HG02885 (cell line): Measurements from ENCODE around the gene RABAC1.
A peak's percentile ranks its signal among the peaks of the same experiment; 100 is the strongest.
"Not testable (repeated sequence)": the region's sequence is repeated elsewhere in the genome, so short reads cannot be mapped to it uniquely, and the experiment has no call there.

Source experiments
- ATAC-seq: cut with Tn5 transposase; IDR thresholded peaks from one replicate; pipeline ENCODE4 v1.9.1; 2021; ENCODE audit warnings: mild to moderate bottlenecking; ENCODE audit not compliant: unreplicated experiment, poor library complexity

Gene RABAC1

DNA sequence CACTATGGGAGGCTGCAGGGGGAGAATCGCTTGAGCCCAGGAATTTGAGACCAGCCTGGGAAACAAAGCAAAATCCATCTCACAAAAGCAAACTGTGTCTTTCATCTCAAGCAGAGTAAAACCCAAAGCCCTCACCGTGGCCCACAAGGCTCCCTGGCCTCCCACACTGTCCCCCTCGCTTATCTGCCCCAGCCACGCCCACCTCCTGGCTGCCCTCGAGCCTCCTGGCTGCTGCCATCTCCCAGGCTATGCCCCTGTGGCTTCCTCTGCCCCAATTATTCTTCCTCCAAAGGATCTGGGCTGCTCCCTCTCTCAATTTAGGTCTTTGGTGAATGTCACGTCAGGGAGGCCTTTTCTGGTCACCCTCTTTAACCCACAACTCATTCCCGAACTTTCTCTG, 3.6 kb downstream of the RABAC1 start:
- no peak for ATAC-seq

DNA sequence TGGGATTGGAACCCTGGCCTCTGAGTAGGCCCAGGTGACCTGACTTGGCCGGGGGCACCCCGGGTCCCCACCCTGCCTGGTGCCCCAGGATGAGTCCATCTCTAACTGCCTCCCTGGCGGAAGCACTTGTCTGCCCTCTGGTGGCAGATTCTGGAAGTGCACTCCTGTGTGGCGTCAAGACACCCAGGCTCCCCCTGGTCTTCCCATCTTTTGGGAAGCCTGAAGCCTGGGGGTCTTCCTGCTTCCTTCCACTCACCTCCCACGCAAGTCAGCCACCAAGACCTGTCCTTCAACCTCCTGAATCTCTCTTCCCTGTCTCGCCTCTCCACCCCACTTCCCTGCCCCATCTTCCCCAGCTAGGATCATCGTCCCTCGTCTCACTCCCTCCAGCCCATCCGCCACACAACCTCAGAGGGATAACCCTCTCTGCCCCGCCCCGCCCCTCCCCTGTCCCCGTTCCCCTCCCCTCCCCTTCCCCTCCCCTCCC, 7.4 kb downstream of the RABAC1 start:
- no peak for ATAC-seq

DNA sequence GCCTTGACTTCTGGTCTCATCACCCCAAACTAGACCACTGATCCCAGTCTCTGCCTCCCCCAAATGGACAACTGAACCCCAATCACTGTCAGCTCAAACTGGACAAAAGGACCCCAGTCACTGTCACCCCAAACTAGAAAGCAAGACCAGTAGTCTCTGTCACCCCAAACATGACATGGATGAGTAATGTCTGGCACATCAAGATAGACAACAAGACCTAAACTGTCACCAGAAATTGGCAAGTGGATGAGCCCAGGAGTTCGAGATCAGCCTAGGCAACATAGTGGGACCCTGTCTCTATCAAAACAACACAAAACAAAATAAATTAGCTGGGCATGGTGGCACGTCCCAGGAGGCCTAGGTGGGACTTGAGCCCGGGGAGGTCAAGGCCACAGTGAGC, 12.0 kb downstream of the RABAC1 start:
- no peak for ATAC-seq

DNA sequence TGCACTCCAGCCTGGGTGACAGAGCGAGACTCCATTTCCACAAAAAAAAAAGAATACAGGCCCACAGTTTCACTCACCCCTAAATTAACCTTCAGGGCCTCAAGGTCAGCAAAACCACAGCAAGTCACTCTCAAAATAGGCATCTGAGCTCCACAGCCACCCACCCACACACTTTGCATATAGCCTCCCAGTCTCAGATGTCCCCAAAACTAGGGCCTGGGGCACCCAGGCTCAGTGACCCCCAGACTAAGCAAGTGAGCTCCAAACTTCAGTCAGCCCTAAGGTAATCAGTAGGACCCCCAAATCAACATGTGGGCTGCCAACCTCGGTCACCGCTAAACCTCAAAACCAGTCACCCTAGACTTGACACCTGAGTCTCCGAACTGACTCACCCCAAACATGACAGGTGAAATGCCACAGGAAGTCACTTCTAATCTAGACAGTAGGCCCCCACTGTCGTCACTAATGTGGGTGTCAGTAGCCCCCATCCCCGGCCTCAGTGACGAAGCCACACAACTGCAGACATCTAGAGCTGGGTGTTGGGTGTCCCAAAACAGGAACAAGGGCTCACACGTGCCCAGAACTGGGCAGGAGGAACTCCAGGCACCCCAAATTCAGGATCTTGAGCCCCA, 13.9 kb downstream of the RABAC1 start:
- ATAC-seq: peak; percentile 79

DNA sequence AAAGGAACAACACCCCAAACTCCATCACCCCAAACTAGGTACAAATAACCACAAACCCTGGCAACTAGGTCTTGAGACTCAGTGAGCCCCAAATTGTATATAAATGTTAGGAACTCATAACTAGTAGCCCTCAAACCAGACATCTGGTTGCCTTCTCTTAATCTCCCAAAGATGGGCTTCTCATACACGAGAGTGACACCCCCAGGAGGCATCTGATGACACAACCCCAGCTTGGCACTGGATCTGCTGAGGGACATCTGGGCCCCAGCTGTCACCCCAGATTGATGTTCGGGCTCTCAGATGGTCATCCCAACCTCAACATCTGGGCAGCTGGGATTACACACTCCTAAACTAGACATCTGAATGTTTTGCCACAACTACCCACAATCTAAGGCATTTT, 14.8 kb downstream of the RABAC1 start:
- no peak for ATAC-seq

DNA sequence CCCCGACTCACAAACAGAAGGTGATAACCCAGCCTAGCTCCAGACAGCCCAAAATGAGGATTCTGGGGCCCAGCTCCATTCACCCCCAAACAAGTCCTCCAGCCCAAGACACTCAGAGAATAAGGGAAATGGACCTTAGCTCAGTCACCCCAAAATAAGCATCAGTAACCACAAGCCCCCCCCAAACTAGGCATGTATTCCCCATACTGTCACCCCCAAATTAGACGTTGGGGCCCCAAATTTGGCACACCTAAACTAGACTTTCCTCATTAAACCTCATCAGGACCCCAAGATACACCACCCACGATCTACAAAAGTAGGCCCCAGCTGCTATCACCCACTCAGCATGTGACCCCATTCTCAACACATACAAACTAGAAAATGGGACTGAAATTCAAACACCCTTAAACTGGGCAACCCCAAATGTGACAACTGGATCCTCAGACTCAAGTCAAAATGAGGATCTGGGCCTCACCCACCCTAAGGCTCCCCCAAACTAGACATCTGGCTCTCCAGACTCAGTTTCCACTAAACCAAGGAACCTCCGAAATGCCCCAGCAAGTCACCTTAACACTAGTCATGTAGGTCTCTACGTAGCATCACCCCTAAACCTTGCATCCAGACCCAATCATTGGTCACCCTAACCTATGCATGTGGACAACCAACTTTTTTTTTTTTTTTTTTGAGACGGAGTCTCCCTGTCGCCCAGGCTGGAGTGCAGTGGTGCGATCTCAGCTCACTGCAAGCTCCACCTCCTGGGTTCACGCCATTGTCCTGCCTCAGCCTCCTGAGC, 17.5 kb downstream of the RABAC1 start:
- no peak for ATAC-seq

DNA sequence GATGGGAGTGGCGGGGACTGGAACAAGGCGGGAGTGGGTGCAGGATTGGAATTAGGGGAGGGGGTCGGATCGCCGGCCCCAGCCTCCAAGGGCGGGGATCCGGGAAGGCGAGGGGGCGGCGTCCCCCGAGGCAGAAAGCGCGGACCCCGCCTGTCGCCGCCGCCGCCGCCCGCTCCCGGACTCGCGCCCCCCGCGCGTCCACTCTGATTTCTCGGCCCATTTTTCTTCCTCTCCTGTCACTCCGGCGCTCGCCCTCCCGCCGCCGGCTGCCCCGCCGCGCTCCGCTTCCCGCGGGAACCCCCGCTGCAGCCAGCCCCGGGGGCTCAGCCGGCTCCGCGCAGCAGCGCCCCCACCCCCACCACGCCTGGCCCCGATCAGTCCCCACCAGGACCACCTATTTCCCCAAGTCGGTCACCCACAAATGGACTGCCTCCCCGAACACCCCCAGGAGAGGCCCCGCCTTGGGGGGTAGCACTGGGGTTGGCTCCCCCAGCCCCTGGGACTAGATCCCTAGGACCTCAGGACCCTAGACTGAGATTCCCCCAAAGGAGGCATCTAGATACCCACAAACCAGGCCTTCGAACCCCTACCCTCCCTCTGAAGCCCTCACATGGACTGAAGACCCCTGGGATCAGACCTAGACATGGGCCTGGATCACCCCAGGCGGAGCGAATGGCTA, 18.3 kb downstream of the RABAC1 start:
- no peak for ATAC-seq

DNA sequence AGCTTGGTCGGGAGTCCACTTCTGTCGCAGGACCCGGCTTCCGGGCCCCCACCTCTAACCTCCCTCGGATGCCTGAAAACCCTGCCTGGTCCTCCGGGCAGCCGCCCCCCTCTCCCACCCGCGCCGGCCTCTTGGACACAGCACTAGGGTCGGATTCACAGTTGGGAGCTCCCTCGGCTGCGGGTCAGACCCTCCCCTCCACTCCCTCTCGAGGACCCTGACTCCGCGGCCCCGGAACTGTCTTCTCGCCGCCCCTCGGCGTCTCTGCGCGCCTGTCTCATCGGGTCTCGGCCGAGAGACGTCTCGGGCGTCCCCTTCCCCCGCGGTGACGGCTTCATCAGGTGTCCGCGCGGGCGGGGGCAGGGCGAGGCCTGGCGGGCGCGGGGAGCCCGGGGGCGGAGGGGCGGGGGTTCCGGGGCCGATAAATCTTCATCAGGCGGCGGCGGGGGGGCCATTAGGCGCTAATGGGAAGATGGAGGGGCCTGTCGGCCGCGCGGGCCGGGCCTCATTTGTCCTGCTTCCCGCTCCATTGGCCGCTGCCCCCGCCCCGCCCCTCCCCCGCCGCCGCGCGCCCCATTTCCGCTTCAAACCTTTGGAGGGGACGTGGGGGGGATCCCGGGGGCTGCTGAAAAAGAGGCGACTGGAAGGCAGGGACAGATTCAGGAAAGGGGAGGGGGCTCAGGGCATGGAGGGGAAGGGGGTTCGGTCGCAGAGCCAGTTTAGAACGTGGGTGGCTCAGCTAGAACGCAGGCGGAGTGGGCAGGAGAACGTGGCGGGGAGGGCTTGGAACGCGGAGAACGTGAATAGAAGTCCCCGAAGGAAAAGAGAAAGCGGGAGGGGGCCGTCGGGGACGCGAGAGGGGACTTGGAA, 19.0 kb downstream of the RABAC1 start:
- no peak for ATAC-seq

DNA sequence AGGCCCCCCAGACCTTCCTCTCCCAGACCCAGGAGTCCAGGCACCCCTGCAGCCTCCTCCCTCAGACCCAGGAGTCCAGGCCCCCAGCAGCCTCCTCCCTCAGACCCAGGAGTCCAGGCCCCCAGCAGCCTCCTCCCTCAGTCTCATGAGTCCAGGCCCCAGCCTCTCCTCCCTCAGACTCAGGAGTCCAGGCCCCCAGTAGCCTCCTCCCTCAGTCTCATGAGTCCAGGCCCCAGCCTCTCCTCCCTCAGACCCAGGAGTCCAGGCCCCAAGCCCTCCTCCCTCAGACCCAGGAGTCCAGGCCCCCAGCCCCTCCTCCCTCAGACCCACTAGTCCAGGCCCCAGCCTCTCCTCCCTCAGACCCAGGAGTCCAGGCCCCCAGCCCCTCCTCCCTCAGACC, 19.9 kb downstream of the RABAC1 start:
- ATAC-seq: not testable (repeated sequence)

DNA sequence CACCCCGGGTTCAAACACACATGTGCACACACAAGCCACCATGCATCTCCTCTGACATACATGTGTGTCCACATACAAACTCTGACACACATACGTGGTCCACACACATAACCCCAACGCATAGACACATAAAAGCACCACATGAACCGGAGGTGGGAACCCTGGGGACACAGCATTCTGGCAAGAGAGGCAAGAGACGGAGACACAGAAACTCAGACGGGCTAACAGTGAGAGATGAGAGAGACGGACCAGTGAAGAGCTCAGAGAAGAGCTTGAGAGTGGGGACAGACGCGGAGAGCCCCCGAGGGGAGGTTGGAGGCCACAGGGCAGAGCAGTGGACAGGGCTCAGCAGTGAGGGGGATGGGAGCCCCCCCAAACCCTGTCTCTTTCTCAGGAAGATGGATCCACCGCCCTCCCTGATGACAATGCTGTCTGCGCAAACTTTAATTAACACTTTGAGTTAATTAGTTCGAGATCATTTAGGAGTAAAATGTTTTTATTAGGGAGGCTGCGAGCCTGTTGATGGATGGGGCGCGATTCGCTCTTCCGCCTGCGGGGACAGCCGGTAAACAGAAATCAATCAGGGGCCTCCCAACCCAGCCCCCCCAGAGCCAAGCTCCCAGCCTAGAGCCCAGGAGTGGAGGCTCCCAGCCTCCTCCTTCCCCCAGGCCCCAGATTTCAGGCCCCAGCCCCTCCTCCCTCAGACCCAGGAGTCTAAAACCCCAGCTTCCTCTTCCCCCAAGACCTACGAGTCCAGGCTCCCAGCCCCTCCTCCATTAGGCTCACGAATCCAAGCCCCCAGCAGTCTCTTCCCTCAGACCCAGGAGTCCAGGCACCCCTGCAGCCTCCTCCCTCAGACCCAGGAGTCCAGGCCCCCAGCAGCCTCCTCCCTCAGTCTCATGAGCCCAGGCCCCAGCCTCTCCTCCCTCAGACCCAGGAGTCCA, 21.3 kb downstream of the RABAC1 start:
- ATAC-seq: no peak

DNA sequence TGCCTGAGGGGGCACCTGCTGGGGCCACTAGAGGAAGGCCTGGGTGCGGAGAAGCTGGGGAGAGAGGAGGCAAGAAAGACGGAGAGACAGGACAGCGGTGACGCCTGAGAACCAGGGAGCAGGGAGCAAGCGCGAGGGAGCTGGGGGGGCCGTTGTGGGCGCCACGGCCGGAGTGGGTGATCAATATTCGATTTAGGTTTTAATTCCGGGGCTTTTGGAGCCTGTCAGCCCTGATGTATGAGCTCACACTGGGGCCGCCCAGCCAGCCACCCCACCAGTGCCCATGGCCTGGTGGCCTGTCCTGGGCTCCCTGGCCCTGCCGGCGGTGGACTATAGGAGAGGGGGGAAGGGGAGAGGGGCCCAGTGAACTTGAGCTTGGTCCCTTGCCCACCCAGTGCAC, 22.2 kb downstream of the RABAC1 start:
- ATAC-seq: no peak

DNA sequence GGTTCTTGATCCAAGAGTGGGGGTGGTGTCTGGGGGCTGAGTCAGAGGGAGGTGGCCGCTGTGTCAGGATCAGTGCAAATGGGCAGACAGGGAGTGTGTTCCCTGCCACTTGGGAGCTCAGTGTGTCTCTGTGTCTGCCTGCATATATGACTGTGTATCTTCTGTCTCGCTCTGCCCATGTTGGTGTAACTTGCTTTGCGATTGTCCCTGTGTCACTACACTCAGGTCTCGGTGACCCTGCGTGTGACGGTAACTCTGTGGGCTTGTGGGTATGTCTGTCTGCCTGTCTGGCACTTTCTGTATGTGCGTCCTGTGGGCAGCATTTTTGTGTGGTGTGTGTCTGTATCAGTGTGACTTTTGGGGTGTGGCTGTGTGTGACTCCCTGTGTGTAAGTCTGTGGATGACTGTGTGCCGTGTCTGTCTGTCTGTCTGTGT, 22.7 kb downstream of the RABAC1 start:
- ATAC-seq: no peak

DNA sequence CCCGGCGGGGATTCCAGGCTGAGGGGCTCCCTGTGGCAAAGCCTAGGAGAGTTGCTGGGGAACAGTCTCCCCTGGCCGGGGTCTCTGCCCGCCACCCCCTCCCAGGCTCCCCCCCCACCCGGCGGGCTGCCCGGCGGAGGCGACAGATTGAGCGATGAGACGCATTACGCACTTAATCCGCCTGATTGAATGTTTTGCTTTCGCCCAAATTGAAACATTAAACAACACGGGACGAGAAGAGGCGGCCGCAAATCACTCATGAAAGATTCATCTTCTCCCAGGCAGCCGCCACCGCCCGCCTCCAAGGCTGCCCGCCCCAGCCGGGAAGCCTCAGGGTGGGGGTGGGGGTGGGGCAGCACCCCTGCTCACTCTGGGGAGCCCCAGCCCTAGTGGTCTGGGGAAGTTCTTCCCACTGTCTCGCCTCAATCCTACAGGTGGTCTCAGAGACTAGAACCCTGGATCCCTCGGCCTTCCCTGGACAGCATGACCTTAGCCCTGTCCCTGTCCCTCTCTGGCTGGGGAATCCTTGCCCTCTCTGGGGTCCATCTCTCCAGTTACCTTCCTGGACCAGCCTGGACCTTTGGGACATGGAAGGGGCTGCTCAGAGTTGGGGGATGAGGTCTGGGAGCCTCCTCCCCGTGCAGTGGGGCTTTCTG, 23.2 kb downstream of the RABAC1 start:
- no peak for ATAC-seq

DNA sequence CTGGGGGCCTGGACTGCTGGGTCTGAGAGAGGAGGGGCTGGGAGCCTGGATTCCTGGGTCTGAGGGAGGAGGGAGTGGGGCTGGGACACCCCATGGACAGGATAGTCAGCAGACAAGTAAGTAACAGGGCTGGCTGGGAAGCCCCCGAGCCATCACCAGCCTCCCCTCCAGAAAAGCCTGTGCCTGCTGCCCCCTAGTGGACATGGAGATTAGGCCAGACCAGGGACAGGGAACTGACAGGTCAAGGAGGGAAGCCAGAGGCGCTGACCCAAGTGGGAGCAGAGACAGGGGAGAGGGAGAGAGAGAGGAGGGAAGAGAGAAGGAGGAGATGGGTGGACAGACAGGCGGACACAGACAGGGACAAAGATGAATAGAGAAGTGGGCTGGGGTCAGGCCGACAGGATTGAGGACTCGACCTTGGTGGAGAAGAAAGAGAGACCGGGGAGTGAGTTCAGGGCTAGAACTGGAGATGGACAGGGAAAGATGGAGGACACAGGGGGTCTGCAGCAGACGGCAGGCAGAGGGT, 24.2 kb downstream of the RABAC1 start:
- ATAC-seq: no peak

DNA sequence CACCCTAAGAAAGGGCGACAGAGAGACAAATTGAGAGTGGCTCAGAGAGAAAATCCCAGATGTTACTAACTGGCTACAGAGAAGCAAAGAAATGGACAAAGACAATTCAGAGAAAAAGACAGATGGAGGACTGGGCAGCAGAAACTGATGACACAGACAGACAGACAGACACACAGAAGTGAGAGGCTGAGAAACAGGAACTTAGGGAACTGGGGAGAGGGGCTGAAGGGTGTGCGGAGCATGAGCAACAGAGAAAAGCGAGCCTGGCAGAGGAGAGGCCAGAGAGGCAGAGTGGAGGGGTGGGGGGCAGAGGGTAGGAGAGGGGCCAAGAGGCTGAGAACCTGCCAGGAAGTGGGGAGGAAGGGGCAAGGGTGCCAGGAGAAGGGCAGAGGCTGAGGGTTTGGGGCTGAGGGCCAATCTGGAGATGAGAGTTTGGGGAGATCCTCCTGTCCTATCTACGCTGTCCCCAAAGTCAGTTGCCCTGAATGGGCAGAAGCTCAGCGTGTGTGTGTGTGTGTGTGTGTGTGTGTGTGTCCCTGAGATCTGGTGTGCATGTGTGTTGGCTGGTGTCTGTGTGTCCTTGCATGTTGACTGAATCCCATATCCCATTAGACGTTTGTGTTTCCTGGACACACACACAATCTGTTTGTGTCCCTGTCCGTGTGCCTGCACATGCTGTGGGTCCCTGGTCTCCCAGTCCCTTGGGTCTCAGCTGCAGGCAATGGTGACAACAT, 25.3 kb downstream of the RABAC1 start:
- no peak for ATAC-seq

DNA sequence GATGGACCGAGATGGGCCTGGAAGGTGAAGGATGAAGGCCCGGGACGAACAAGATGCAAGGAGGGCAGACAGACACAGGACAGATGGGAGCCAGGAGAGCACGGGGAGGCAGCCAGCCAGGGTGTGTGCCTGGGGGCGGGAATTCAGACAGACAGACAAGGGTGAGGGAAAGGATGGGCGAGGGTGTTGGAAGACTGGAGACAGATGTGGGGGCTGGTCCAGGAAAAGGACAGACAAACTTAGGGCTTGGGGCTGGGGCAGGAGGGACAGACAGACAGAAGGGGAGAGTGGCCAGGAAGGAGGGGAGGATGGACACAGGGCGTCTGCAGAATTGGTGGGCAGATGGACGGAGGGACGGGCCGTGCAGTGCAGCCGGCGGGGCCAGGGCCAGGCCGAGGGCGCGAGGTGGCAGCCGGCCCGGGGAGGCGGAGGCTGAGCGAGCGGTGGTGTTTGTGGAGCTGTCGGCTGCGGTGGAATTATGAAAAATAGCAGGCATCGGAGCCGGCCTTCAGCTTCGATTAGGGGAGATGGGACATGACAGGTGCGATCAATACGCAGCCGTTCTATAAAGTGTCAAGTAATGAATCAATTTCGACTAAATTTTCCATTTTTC, 26.3 kb downstream of the RABAC1 start:
- ATAC-seq: no peak

DNA sequence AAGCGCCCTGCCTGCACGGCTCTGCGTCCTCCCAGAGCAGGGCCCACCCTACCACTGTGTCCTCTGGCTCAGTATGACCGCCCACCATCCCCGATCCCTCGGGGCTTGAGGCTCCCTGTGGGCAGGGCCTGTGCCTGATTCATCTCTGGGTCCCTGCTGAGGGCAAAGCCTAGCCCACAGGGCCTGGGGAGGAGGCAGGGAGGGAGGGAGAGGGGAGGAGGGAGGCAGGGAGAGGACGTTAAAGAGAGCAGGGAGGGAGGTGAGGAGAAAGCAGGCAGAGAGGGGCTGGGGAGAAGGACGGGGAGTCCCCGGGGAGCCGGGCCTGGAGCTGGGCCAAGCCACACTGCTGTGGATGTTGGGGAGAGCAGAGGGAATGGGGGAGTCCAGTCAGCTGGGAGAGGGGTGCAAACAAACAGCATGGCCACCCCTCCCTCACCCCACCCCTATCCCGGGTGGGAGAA, 26.8 kb downstream of the RABAC1 start:
- no peak for ATAC-seq
